ENCODE results near the gene PAPOLG.

- TF ChIP-seq NR3C1 (IDR thresholded peaks at IDR 0.05) (no peak), CTCF (IDR thresholded peaks at IDR 0.05) (no peak), POLR2A (IDR thresholded peaks at IDR 0.05; ENCODE audit: low read length) (no peak), REST (IDR thresholded peaks at IDR 0.05) (no peak), RARB (CRISPR knock-in tag; IDR thresholded peaks at IDR 0.05) (no peak), RCOR1 (IDR thresholded peaks at IDR 0.05; ENCODE audit: low read depth, low read length) (no peak), CEBPB (IDR thresholded peaks at IDR 0.05) (no peak), PHF8 (IDR thresholded peaks at IDR 0.05; ENCODE audit: borderline replicate concordance, low read depth) (no peak), MAFK (IDR thresholded peaks at IDR 0.05; ENCODE audit: partially characterized antibody) (no peak), MAZ (IDR thresholded peaks at IDR 0.05; ENCODE audit: borderline replicate concordance, low read depth, low read length) (no peak), BHLHE40 (IDR thresholded peaks at IDR 0.05; ENCODE audit: low read depth, low read length) (no peak)
Observed at GRCh38 chr2:60832621-60833020, 76.6 kb downstream of the PAPOLG start.

All from A549 (cell line).